GM12875 (cell line): ENCODE measurements around the gene WEE1.

Experiments
- H3K4me3 ChIP-seq: one replicate; pipeline ENCODE4 v1.5.1; 2011; ENCODE audit warnings: low read depth, low read length, control low read depth
- TF ChIP-seq, protein P1 (sequence below): IDR thresholded peaks from 2 replicates; pipeline ENCODE4 v1.5.1; 2011; ENCODE audit warnings: low read depth, mild to moderate bottlenecking, control low read depth, inconsistent platforms, low read length, moderate library complexity, borderline replicate concordance; ENCODE audit not compliant: insufficient read depth

The WEE1 gene

GRCh38 chr11:9577556-9577955 is 4.1 kb downstream of the WEE1 start:
- TF ChIP-seq, protein P1, sequence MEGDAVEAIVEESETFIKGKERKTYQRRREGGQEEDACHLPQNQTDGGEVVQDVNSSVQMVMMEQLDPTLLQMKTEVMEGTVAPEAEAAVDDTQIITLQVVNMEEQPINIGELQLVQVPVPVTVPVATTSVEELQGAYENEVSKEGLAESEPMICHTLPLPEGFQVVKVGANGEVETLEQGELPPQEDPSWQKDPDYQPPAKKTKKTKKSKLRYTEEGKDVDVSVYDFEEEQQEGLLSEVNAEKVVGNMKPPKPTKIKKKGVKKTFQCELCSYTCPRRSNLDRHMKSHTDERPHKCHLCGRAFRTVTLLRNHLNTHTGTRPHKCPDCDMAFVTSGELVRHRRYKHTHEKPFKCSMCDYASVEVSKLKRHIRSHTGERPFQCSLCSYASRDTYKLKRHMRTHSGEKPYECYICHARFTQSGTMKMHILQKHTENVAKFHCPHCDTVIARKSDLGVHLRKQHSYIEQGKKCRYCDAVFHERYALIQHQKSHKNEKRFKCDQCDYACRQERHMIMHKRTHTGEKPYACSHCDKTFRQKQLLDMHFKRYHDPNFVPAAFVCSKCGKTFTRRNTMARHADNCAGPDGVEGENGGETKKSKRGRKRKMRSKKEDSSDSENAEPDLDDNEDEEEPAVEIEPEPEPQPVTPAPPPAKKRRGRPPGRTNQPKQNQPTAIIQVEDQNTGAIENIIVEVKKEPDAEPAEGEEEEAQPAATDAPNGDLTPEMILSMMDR: no peak
- H3K4me3 ChIP-seq: peak overlapping the region; percentile 33

DNA sequence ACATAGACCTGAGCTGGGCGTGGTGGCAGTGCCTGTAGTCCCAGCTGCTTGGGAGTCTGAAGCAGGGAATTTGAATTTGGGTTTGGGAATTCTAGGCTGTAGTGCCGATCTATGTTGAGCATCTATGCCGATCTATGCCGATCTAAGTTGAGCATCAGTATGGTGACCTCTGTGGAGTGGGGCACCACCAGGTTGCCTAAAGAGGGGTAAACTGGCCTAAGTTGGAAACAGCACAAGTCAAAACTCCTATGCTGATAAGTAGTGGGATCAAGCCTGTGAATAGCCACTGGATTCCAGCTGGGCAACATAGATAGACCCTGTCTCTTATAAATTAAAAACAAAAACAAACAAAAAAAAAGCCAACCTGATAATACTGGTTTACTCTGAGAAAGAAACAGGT is 7.4 kb downstream of the WEE1 start:
- TF ChIP-seq, protein P1: no peak
- H3K4me3 ChIP-seq: no peak overlapping the region

- no peak overlapping the region for H3K4me3 ChIP-seq
- TF ChIP-seq, protein P1: no peak
These were observed 8.2 kb downstream of the WEE1 start for GRCh38 chr11:9581556-9582161.

DNA sequence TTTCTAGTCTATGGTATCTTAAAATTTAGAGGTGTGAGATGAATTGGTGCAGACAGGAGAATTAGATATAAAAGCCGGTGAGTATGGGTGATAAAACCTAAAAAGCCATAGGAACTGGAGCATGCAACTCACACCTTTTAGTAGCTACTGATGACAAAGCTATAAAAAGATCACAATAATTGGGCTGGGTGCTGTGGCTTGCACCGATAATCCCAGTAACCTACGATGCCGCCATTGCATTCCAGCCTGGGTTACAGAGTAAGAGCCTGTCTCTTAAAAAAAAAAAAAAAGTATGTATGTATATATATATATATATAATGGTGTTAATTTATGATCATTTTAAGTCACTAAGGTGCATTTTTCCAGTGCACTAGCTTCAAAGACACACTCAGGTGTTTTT is 17.2 kb downstream of the WEE1 start:
- no peak overlapping the region for H3K4me3 ChIP-seq
- TF ChIP-seq, protein P1: no peak

GRCh38 chr11:9594267-9595046 is 21.0 kb downstream of the WEE1 start:
- no peak overlapping the region for H3K4me3 ChIP-seq
- TF ChIP-seq, protein P1: no peak

- H3K4me3 ChIP-seq: no peak overlapping the region
- TF ChIP-seq, protein P1: no peak
These were observed 23.5 kb downstream of the WEE1 start for GRCh38 chr11:9596926-9597464.
